Stimulated activated CD4-positive, alpha-beta T cell treated with anti-CD3 and anti-CD28 coated beads, Interleukin-4, amount 100 ng/mL, for 4 hours (primary cell): ENCODE data around the gene HTR4.
"Not testable (repeated sequence)": the region's sequence is repeated elsewhere in the genome, so short reads cannot be mapped to it uniquely, and the experiment has no call there.

Source experiments
- DNase-seq, 2 experiments: peaks; one replicate each; pipeline ENCODE4 v3.0.0-alpha.2; 2020

HTR4 gene, protein sequence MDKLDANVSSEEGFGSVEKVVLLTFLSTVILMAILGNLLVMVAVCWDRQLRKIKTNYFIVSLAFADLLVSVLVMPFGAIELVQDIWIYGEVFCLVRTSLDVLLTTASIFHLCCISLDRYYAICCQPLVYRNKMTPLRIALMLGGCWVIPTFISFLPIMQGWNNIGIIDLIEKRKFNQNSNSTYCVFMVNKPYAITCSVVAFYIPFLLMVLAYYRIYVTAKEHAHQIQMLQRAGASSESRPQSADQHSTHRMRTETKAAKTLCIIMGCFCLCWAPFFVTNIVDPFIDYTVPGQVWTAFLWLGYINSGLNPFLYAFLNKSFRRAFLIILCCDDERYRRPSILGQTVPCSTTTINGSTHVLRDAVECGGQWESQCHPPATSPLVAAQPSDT

GRCh38 chr5:148653836-148654781 is at the start of gene HTR4:
HTR4 (minus strand) TSS chr5:148654527; CDS start chr5:148637014, 17,513 bp downstream.
- DNase-seq = no peak

DNA sequence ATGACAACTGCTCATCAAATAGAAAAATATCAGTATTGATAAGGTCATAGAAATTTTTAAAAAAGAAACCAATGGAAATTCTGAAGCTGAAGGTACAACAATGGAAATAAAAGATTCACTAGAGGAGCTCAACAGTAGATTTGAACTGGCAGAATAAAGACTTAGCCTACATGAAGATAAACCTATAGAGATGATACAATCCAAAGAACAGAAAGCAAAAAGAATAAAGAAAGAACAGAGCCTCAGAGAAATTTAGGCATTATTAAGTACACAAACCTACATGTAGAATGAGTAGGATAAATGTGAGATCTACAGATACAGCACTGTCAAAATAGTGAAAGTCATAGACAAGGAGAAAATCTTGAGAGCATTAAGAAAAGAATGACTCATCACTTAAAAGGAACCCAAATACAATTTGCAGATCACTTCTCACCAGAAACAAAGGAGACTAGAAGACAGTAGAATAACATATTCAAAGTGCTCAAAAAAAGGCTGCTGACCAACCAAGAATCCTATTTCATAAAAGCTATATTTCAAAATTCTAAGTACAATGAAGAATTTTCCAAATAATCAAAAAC is 47.8 kb upstream of the HTR4 start:
- no peak for DNase-seq

GRCh38 chr5:148699028-148699427 is 44.7 kb upstream of the HTR4 start:
- DNase-seq = no peak

GRCh38 chr5:148697809-148698196 is 43.5 kb upstream of the HTR4 start:
- no peak for DNase-seq

GRCh38 chr5:148697180-148697808 is 43.0 kb upstream of the HTR4 start:
- no peak for DNase-seq

- no peak for DNase-seq
Observed at GRCh38 chr5:148696187-148697036, 42.1 kb upstream of the HTR4 start.

GRCh38 chr5:148690945-148691344 is 36.6 kb upstream of the HTR4 start:
- DNase-seq = no peak

DNA sequence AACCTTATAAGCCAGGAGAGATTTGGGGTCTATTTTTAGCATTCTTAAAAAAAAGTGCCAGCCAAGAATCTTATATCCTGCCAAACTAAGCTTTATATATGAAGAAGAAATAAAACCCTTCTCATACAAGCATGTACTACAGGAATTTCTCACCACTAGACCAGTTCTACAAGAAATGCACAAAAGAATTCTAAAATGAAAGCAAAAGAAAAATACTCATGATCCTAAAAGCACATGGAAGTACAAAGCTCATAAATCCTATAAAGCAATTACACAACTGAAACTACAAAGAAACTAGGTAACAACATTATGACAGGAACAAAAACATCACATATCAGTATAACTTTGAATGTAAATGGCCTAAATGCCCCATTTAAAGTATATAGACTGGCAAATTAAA is 34.5 kb upstream of the HTR4 start:
- DNase-seq = no peak

DNA sequence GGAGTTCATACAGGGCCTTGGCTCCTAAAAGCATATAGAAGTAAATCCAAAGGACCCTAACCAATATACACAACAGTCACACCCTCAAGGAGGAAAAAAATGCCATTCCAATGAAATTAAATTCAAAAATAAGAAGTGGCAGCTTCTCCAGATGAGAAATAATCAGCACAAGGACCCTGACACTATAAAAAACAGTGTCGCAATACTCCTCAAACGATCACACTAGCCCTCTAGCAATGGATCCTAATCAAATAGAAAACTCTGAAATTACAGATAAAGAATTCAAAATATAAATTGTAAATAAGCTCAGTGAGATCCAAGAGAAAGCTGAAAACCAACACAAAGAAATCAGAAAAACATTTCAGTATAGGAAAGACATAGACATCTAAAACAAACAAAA is 33.5 kb upstream of the HTR4 start:
- no peak for DNase-seq

DNA sequence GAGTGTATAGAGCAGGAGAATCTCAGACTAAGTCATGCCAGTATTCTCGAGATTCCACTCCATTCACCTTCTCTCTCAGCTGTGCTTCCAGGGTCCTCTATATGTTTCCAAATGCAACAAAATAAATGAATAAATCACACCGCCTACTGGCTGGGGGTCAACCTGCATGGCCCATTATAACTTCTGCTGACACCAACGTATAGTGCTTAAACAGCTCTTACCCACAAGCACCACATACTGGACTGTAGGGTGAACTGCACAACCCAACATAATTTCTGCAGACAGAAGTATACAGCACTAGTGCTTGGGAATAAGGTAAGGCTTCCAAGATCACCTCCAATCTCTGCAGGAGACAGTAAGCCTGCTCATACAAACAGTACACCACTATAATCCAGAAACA is 33.1 kb upstream of the HTR4 start:
- no peak for DNase-seq

DNA sequence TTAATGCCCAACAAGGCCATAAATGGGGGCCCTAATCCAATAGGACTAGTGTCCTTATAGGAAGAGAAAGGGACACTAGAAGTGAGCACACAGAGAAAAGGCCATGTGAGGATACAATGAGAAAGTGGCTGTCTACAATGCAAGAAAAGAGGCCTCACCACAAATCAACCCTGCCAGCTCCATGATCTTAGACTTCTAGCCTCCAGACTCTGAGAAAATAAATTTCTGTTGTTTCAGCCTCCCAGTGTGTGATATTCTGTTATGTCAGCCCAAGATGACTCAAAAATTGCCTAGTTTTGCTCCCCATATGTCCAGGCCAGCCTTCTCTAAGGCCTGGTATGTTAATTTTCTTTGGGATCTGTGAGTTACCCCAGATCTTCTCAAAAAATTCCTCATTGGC is 32.3 kb upstream of the HTR4 start:
- no peak for DNase-seq

- no peak for DNase-seq
Observed at GRCh38 chr5:148685520-148686134, 31.3 kb upstream of the HTR4 start.

GRCh38 chr5:148684528-148684927 is 30.2 kb upstream of the HTR4 start:
- no peak for DNase-seq

DNA sequence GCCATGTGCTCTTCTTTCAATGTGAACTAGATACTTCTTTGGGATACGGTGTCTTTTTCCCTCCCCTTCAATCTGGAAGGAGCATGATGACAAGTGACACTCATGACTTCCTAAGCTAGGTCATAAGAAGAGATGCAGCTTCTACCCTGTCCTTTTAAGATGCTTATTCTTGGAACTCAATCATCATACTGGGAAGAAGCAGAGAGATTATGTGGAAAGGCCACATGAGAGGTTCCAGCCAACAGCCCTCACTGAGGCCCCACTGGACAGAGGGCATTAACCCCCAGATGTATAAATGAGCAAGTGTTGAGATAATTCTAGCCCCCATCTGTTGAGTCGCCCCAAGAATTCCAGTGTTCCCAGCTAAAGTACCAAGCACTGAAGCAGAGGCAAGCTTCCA is 29.3 kb upstream of the HTR4 start:
- no peak for DNase-seq

DNA sequence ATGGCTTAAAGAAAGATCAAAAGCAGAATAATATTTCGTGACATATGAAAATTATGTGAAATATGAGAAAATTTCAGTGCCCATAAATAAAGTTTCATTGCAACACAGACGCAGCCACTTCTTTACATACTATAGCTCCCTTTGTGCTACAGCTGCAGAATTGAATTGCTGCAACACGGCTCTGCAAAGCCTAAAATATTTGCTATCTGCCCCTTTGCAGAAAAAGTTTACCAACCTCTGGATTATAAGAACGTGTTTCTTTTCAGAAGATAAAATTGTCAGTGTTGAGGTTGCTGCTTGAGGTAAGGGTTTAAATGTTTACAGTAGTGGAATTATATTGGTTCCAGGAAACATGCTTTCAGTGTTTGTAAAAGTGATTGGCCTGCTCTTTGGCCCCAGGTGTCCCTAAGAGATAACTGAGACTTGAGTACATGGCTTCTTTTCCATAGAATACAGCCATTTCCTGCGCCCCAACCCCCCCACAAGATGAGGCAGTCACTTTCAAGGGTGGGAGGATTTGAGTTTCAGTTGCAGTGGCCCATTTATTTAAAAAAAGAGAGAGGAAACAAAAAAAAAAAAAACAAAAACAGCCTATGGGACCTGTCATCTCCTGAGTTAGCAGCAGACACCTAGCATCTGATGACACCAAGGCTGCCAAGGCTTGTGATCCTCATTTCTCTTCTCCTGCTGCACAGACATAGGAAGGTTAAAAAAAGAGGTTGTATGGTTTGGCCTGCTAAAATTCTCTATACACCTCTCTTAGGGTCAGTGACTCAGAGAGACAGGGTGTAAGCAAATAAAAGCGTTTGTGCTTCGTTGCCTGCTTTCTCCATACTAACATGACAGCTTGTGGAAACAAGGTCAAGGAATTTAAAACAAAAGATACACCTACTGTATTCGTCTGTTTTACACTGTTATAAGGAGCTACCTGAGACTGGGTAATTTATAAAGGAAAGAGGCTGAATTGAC is 28.0 kb upstream of the HTR4 start:
- DNase-seq = no peak

- no peak for DNase-seq
Observed at GRCh38 chr5:148681157-148682057, 27.1 kb upstream of the HTR4 start.

- DNase-seq = not testable (repeated sequence)
Observed at GRCh38 chr5:148673704-148674103, 19.4 kb upstream of the HTR4 start.

DNA sequence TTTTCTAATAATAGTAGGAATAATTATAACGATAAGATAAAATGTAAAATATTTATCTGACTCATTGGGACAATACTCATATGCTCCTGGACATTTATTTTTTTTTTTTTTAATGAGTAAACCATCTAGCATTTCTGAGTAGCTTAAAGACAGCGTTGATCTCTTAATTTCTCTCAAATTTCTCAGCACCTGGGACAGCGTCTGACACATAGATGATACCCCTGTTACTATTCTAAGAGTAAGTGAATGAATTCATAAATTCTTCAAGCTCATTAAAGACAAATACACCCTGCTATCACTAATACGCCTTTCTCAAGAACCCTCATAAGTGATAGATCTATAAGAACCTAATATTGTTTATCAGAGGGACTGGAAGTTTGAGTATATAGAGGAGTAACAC is 12.0 kb upstream of the HTR4 start:
- DNase-seq = no peak

DNA sequence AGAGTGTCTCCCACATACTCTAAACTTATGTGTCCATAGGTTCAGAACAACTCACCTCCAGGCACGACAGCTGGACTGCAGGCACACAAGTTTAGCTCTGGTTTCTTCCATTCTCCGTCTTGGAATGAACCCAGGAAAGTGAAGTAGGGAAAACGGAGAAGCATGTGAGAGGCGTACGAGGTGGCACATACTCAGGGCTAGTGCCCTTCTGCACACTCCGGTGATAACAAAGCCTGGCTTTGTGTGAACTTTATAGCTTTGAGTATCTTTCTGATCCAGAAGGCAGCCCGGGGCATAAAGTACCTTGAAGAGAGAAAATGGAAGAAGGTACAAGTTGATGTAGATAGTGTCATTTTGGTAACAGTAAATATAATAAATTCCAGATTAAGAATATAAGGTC is 11.1 kb upstream of the HTR4 start:
- no peak for DNase-seq
